NT2/D1 (cell line): Measurements from ENCODE around the gene MTO1.
"Not testable (repeated sequence)": the region's sequence is repeated elsewhere in the genome, so short reads cannot be mapped to it uniquely, and the experiment has no call there.

Source experiments
- SUZ12 ChIP-seq: IDR thresholded peaks from 2 replicates; pipeline ENCODE4 v1.6.1; 2011; ENCODE audit not compliant: insufficient read length, insufficient read depth; ENCODE audit errors: extremely low read depth
- YY1 ChIP-seq: IDR thresholded peaks from 2 replicates; pipeline ENCODE4 v1.6.1; 2011; ENCODE audit not compliant: insufficient read length, insufficient read depth
- ZNF274 ChIP-seq: IDR thresholded peaks from 2 replicates; pipeline ENCODE4 v1.6.1; 2011; ENCODE audit warnings: mild to moderate bottlenecking, low read depth, low read length

GRCh38 chr6:73518982-73519881 lies 57.7 kb downstream of the MTO1 start:
- not testable (repeated sequence) for TF ChIP-seq ZNF274, SUZ12, YY1
